Measurements from ENCODE around the gene SYNPR.

DNA sequence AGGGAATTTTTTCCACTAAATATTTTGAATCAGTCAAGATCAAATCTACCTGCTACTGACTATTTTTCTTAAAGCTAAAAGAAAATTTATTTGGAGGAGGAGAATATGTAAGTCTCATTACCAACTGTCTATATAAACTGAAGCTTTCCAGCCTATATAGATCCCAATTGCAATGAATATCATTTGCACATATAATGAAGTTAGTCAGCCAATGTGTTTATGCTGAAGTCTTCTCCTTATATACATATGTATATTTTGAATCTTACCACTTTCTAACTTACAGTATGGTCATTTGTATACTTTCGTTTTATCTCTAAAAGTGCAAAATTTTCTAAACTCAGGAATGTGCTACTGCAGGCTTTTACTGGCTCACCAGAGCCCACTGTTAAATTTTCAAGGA, 136.5 kb downstream of the SYNPR start:
- no peak for TF ChIP-seq CTCF (IDR thresholded peaks at IDR 0.05; ENCODE audit: borderline replicate concordance, extremely low read depth, low read length, poor library complexity, severe bottlenecking)
- TF ChIP-seq EZH2 (IDR thresholded peaks at IDR 0.05; ENCODE audit: borderline replicate concordance, low read depth, low read length, severe bottlenecking), result no peak
